H9 (cell line): ENCODE data around the gene SP5. TPM values are rescaled to one million over a fixed set of nuclear protein-coding genes. Genes with fewer than 3 reads are reported as not detected.

Experiments
- DNase-seq: peaks from one replicate; pipeline ENCODE4 v3.0.0-alpha.2; 2017
- H2AFZ ChIP-seq: one replicate; pipeline ENCODE4 v1.6.1; 2013; ENCODE audit warnings: mild to moderate bottlenecking, low read length, control low read depth, moderate library complexity
- H2AK5ac ChIP-seq: 2 replicates; pipeline ENCODE4 v1.6.1; 2013; ENCODE audit warnings: low read length, control low read depth, mixed read lengths; ENCODE audit not compliant: insufficient read length
- H2BK120ac ChIP-seq: one replicate; pipeline ENCODE4 v1.6.1; 2013; ENCODE audit warnings: low read depth, mild to moderate bottlenecking, low read length, control low read depth, inconsistent platforms; ENCODE audit not compliant: poor library complexity, severe bottlenecking
- H2BK12ac ChIP-seq: 2 replicates; pipeline ENCODE4 v1.6.1; 2013; ENCODE audit warnings: low read length, control low read depth, mixed read lengths, low read depth; ENCODE audit not compliant: insufficient read length
- H2BK15ac ChIP-seq: 2 replicates; pipeline ENCODE4 v1.6.1; 2013; ENCODE audit warnings: low read depth, low read length, control low read depth
- H2BK20ac ChIP-seq: one replicate; pipeline ENCODE4 v1.6.1; 2013; ENCODE audit warnings: low read depth, mild to moderate bottlenecking, low read length, control low read depth, inconsistent platforms; ENCODE audit not compliant: poor library complexity, severe bottlenecking
- H2BK5ac ChIP-seq: 2 replicates; pipeline ENCODE4 v1.6.1; 2013; ENCODE audit warnings: low read length, control low read depth, mixed read lengths; ENCODE audit not compliant: insufficient read length
- H3K14ac ChIP-seq: 2 replicates; pipeline ENCODE4 v1.6.1; 2013; ENCODE audit warnings: low read length, control low read depth; ENCODE audit not compliant: insufficient read depth
- H3K18ac ChIP-seq: 2 replicates; pipeline ENCODE4 v1.6.1; 2013; ENCODE audit warnings: low read depth, mild to moderate bottlenecking, mixed read lengths, low read length, control low read depth; ENCODE audit not compliant: insufficient read length
- H3K23ac ChIP-seq: 2 replicates; pipeline ENCODE4 v1.6.1; 2013; ENCODE audit warnings: low read length, control low read depth, mixed read lengths, low read depth; ENCODE audit not compliant: insufficient read length
- H3K23me2 ChIP-seq: 2 replicates; pipeline ENCODE4 v1.6.1; 2013; ENCODE audit warnings: low read depth, mild to moderate bottlenecking, mixed read lengths, low read length, control low read depth; ENCODE audit not compliant: insufficient read length, poor library complexity, severe bottlenecking
- H3K27ac ChIP-seq: 2 replicates; pipeline ENCODE4 v1.5.1; 2013; ENCODE audit warnings: low read length, control low read depth, mixed read lengths, low read depth; ENCODE audit not compliant: insufficient read length
- H3K27me3 ChIP-seq: 2 replicates; pipeline ENCODE4 v1.6.1; 2013; ENCODE audit warnings: low read length, control low read depth, inconsistent platforms; ENCODE audit not compliant: insufficient read depth
- H3K4ac ChIP-seq: 2 replicates; pipeline ENCODE4 v1.6.1; 2013; ENCODE audit warnings: low read depth, mild to moderate bottlenecking, control low read depth, inconsistent platforms, low read length, moderate library complexity
- H3K4me1 ChIP-seq: 2 replicates; pipeline ENCODE4 v1.6.1; 2013; ENCODE audit warnings: low read length, control low read depth, inconsistent platforms; ENCODE audit not compliant: insufficient read depth
- H3K4me2 ChIP-seq: 2 replicates; pipeline ENCODE4 v1.6.1; 2013; ENCODE audit warnings: low read length, control low read depth, mixed read lengths; ENCODE audit not compliant: insufficient read length, insufficient read depth
- H3K56ac ChIP-seq: 2 replicates; pipeline ENCODE4 v1.6.1; 2013; ENCODE audit warnings: low read depth, mild to moderate bottlenecking, mixed read lengths, low read length, control low read depth; ENCODE audit not compliant: insufficient read length
- H3K79me1 ChIP-seq: 2 replicates; pipeline ENCODE4 v1.6.1; 2013; ENCODE audit warnings: low read depth, mild to moderate bottlenecking, moderate library complexity, low read length, control low read depth, inconsistent platforms; ENCODE audit not compliant: insufficient read depth, poor library complexity, severe bottlenecking
- H3K79me2 ChIP-seq: 2 replicates; pipeline ENCODE4 v1.6.1; 2013; ENCODE audit warnings: low read length, control low read depth, inconsistent platforms; ENCODE audit not compliant: insufficient read depth
- H3K9ac ChIP-seq: 2 replicates; pipeline ENCODE4 v1.6.1; 2013; ENCODE audit warnings: low read length, control low read depth, mixed read lengths; ENCODE audit not compliant: insufficient read length; ENCODE audit errors: extremely low read depth
- H3K9me3 ChIP-seq: one replicate; pipeline ENCODE4 v1.6.1; 2013; ENCODE audit warnings: low read depth, low read length, inconsistent platforms; ENCODE audit not compliant: control insufficient read depth
- H3T11ph ChIP-seq: one replicate; pipeline ENCODE4 v1.6.1; 2013; ENCODE audit warnings: mild to moderate bottlenecking, low read length, control low read depth, inconsistent platforms
- H4K20me1 ChIP-seq: one replicate; pipeline ENCODE4 v1.6.1; 2013; ENCODE audit not compliant: control insufficient read depth, insufficient read length, insufficient read depth
- H4K5ac ChIP-seq: 2 replicates; pipeline ENCODE4 v1.6.1; 2013; ENCODE audit warnings: low read depth, mild to moderate bottlenecking, mixed read lengths, low read length, control low read depth; ENCODE audit not compliant: insufficient read length
- H4K8ac ChIP-seq: replicated peaks from 2 replicates; pipeline ENCODE4 v1.6.1; 2013; ENCODE audit warnings: low read length, control low read depth, mixed read lengths, low read depth; ENCODE audit not compliant: insufficient read length
- H4K91ac ChIP-seq: 2 replicates; pipeline ENCODE4 v1.6.1; 2013; ENCODE audit warnings: low read depth, mild to moderate bottlenecking, moderate library complexity, mixed read lengths, low read length, control low read depth; ENCODE audit not compliant: insufficient read length
- H3K27ac Mint-ChIP-seq, 3 experiments: 2 replicates in 2 of 3; 3 replicates in 1 of 3; pipeline ENCODE4 v1.8.0; 2020 to 2021; ENCODE audit warnings: mixed read lengths in 3 of 3, mild to moderate bottlenecking in 1 of 3, moderate library complexity in 1 of 3
- H3K27me3 Mint-ChIP-seq: 2 replicates; pipeline ENCODE4 v1.8.0; 2021; ENCODE audit warnings: low read depth, mild to moderate bottlenecking, moderate library complexity, mixed read lengths
- H3K36me3 Mint-ChIP-seq, 3 experiments: 2 replicates in 2 of 3; 3 replicates in 1 of 3; pipeline ENCODE4 v1.8.0; 2020 to 2021; ENCODE audit warnings: low read depth in 3 of 3, mixed read lengths in 3 of 3; ENCODE audit not compliant: insufficient read depth in 1 of 3
- H3K4me1 Mint-ChIP-seq, 2 experiments: 2 replicates each; pipeline ENCODE4 v1.8.0; 2020; ENCODE audit warnings: mixed read lengths in 2 of 2
- H3K4me3 Mint-ChIP-seq, 2 experiments: 2 replicates in 1 of 2; 3 replicates in 1 of 2; pipeline ENCODE4 v1.8.0; 2020 to 2021; ENCODE audit warnings: mild to moderate bottlenecking in 2 of 2, mixed read lengths in 2 of 2, moderate library complexity in 1 of 2
- H3K9me3 Mint-ChIP-seq, 2 experiments: 2 replicates in 1 of 2; 3 replicates in 1 of 2; pipeline ENCODE4 v1.8.0; 2020; ENCODE audit warnings: mild to moderate bottlenecking in 2 of 2, mixed read lengths in 2 of 2, moderate library complexity in 1 of 2
- WGBS: extraction: QIAGEN DNeasy Blood & Tissue Kit; methylation state at CpG from one replicate; pipeline ENCODE4 v1.1.7; 2013; ENCODE audit warnings: missing lambda C conversion rate, low lambda C conversion rate, mixed read lengths; ENCODE audit not compliant: insufficient read length; ENCODE audit errors: extremely low coverage; 5-methylcytosine and 5-hydroxymethylcytosine counted together
- long read RNA-seq: library from polyadenylated mRNA; unstranded; transcript quantifications from one replicate; pipeline ENCODE4 v2.0.0, GENCODE V29; 2020
- total RNA-seq: library from RNA; stranded (reverse); gene quantifications from 2 replicates; pipeline ENCODE4 v1.2.1, GENCODE V29; 2021
- TF ChIP-seq, protein P1 (sequence below): fragments of 200-600 bp; sonication (generic); conservative IDR thresholded peaks from 3 replicates; pipeline ENCODE4 v1.8.0; 2021; ENCODE audit warnings: antibody characterized with exemption, mild to moderate bottlenecking

The SP5 gene
- 1.7 and 2.2 TPM in 2 replicates for total RNA-seq
- long read RNA-seq: 0 reads

GRCh38 chr2:170715062-170715931, at the start of gene SP5:
TSS of gene SP5 (plus strand) at chr2:170715337. CDS start at chr2:170715513, 176 bp downstream.
- no peak within 1 kb of the TSS for H2BK120ac ChIP-seq
- H4K5ac ChIP-seq: no peak within 1 kb of the TSS
- no peaks in the 10 kb centered on the region for H4K20me1 ChIP-seq
- Mint-ChIP-seq H3K36me3 (peaks cover 0 to under 1% (median 0%) of the 10 kb centered on the region in 3 experiments; a peak in 2 of 7 replicates), H3K9me3 (peaks cover 2 to 17% of the 10 kb centered on the region in 2 experiments; a peak in 3 of 5 replicates), H3K4me1 (peaks cover 44 to 49% of the 10 kb centered on the region in 2 experiments), H3K4me3 (peak within 1 kb of the TSS; percentile 53 to 81), H3K27me3 (peaks cover 98% of the 10 kb centered on the region), H3K27ac (no peak within 1 kb of the TSS; a peak in 1 of 7 replicates)
- H3K79me2 ChIP-seq: no peaks in the 10 kb centered on the region
- H2BK15ac ChIP-seq: no peak within 1 kb of the TSS
- TF ChIP-seq, protein P1, sequence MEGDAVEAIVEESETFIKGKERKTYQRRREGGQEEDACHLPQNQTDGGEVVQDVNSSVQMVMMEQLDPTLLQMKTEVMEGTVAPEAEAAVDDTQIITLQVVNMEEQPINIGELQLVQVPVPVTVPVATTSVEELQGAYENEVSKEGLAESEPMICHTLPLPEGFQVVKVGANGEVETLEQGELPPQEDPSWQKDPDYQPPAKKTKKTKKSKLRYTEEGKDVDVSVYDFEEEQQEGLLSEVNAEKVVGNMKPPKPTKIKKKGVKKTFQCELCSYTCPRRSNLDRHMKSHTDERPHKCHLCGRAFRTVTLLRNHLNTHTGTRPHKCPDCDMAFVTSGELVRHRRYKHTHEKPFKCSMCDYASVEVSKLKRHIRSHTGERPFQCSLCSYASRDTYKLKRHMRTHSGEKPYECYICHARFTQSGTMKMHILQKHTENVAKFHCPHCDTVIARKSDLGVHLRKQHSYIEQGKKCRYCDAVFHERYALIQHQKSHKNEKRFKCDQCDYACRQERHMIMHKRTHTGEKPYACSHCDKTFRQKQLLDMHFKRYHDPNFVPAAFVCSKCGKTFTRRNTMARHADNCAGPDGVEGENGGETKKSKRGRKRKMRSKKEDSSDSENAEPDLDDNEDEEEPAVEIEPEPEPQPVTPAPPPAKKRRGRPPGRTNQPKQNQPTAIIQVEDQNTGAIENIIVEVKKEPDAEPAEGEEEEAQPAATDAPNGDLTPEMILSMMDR: no peak
- H3K23me2 ChIP-seq: peaks cover 10% of the 10 kb centered on the region
- no peak within 1 kb of the TSS for H3K9ac ChIP-seq
- H3K23ac ChIP-seq: no peak within 1 kb of the TSS
- H2BK5ac ChIP-seq: no peak within 1 kb of the TSS
- peak; percentile 85 for DNase-seq
- no CpG with 5 or more reads among the region's 62 CpGs for WGBS
- H3K56ac ChIP-seq: no peak within 1 kb of the TSS
- no peaks in the 10 kb centered on the region; the same call in 1 of the 2 replicates for H3K4me1 ChIP-seq
- no peak within 1 kb of the TSS for H4K8ac ChIP-seq
- H2AFZ ChIP-seq: no peak within 1 kb of the TSS
- H3K4ac ChIP-seq: no peak within 1 kb of the TSS
- peaks cover 70% of the 10 kb centered on the region for H3K27me3 ChIP-seq
- H3K14ac ChIP-seq: 0 out of 2 replicates have a peak within 1 kb of the TSS, but pooled peaks have one; percentile 34
- no peaks in the 10 kb centered on the region for H3K79me1 ChIP-seq
- no peak within 1 kb of the TSS for H3T11ph ChIP-seq
- H2AK5ac ChIP-seq: no peak within 1 kb of the TSS
- no peak within 1 kb of the TSS for H2BK20ac ChIP-seq
- no peak within 1 kb of the TSS for H3K27ac ChIP-seq
- H3K18ac ChIP-seq: no peak within 1 kb of the TSS
- H3K9me3 ChIP-seq: no peaks in the 10 kb centered on the region
- H4K91ac ChIP-seq: no peak within 1 kb of the TSS
- H3K4me2 ChIP-seq: peak within 1 kb of the TSS; percentile 58
- H2BK12ac ChIP-seq: no peak within 1 kb of the TSS
